GM18519 (cell line): ENCODE results near the gene ZNF474.

Experiments used
- ATAC-seq: cut with Tn5 transposase; IDR thresholded peaks from one replicate; pipeline ENCODE4 v1.9.1; 2021; ENCODE audit warnings: mild to moderate bottlenecking, moderate library complexity; ENCODE audit not compliant: unreplicated experiment, low FRiP score

The ZNF474 gene

GRCh38 chr5:122152266-122152900, 23.0 kb downstream of the ZNF474 start:
- ATAC-seq: no peak

- no peak for ATAC-seq
These were observed 23.9 kb downstream of the ZNF474 start for GRCh38 chr5:122153230-122153629.

GRCh38 chr5:122153774-122154173, 24.4 kb downstream of the ZNF474 start:
- ATAC-seq: no peak

- ATAC-seq: no peak
These were observed 25.1 kb downstream of the ZNF474 start for GRCh38 chr5:122154491-122154890.

- no peak for ATAC-seq
These were observed 25.6 kb downstream of the ZNF474 start for GRCh38 chr5:122154910-122155309.

GRCh38 chr5:122155546-122155945, 26.2 kb downstream of the ZNF474 start:
- no peak for ATAC-seq

GRCh38 chr5:122156724-122157325, 27.5 kb downstream of the ZNF474 start:
- ATAC-seq: no peak

GRCh38 chr5:122162100-122162638, 32.8 kb downstream of the ZNF474 start:
- ATAC-seq: no peak

GRCh38 chr5:122163121-122164069, 34.0 kb downstream of the ZNF474 start:
- no peak for ATAC-seq

GRCh38 chr5:122164070-122164435, 34.7 kb downstream of the ZNF474 start:
- ATAC-seq: no peak

GRCh38 chr5:122164831-122165558, 35.6 kb downstream of the ZNF474 start:
- no peak for ATAC-seq

- ATAC-seq: no peak
These were observed 36.3 kb downstream of the ZNF474 start for GRCh38 chr5:122165559-122166078.

- no peak for ATAC-seq
These were observed 40.2 kb downstream of the ZNF474 start for GRCh38 chr5:122169350-122170103.

GRCh38 chr5:122170620-122171019, 41.3 kb downstream of the ZNF474 start:
- ATAC-seq: no peak

- ATAC-seq: no peak
These were observed 42.9 kb downstream of the ZNF474 start for GRCh38 chr5:122172207-122172606.

GRCh38 chr5:122173474-122174415, 44.4 kb downstream of the ZNF474 start:
- ATAC-seq: no peak

- ATAC-seq: no peak
These were observed 45.7 kb downstream of the ZNF474 start for GRCh38 chr5:122175091-122175490.

GRCh38 chr5:122175852-122176251, 46.5 kb downstream of the ZNF474 start:
- ATAC-seq: no peak
